SJSA1 (cell line): ENCODE data around the gene ARL16. TPM values are rescaled to one million over a fixed set of nuclear protein-coding genes. Genes with fewer than 3 reads are reported as not detected.
A peak's percentile ranks its signal among the peaks of the same experiment; 100 is the strongest.

Source experiments
- DNase-seq, 2 experiments: peaks; one replicate each; pipeline ENCODE4 v3.0.0-alpha.2; 2015 to 2020; ENCODE audit warnings: low spot score in 2 of 2, low read depth in 1 of 2
- H3K27ac ChIP-seq: fragments of 250-450 bp; sonication (Bioruptor Pico); 2 replicates; pipeline ENCODE4 v1.5.1; 2020; ENCODE audit warnings: mild to moderate bottlenecking, moderate library complexity
- H3K27me3 ChIP-seq: fragments of 250-450 bp; sonication (Bioruptor Pico); replicated peaks from 2 replicates; pipeline ENCODE4 v1.5.1; 2020; ENCODE audit warnings: mild to moderate bottlenecking, moderate library complexity
- H3K36me3 ChIP-seq: fragments of 250-450 bp; sonication (Bioruptor Pico); 2 replicates; pipeline ENCODE4 v1.5.1; 2020; ENCODE audit warnings: mild to moderate bottlenecking
- H3K4me1 ChIP-seq: fragments of 250-450 bp; sonication (Bioruptor Pico); replicated peaks from 2 replicates; pipeline ENCODE4 v1.6.1; 2021; ENCODE audit warnings: mild to moderate bottlenecking
- H3K4me3 ChIP-seq: fragments of 250-450 bp; sonication (Bioruptor Pico); 2 replicates; pipeline ENCODE4 v1.5.1; 2020; ENCODE audit warnings: mild to moderate bottlenecking
- H3K9me3 ChIP-seq: fragments of 250-450 bp; sonication (Bioruptor Pico); replicated peaks from 2 replicates; pipeline ENCODE4 v1.5.1; 2020; ENCODE audit warnings: mild to moderate bottlenecking
- total RNA-seq: library from RNA; depleted of rRNA; stranded (reverse); fragments of >200 nt; shearing (Covaris generic); gene quantifications from 2 replicates; pipeline ENCODE4 v1.2.3, GENCODE V29; 2014

ARL16 gene
- total RNA-seq, 1 experiment from 2014 or later: 41.0 TPM

DNA sequence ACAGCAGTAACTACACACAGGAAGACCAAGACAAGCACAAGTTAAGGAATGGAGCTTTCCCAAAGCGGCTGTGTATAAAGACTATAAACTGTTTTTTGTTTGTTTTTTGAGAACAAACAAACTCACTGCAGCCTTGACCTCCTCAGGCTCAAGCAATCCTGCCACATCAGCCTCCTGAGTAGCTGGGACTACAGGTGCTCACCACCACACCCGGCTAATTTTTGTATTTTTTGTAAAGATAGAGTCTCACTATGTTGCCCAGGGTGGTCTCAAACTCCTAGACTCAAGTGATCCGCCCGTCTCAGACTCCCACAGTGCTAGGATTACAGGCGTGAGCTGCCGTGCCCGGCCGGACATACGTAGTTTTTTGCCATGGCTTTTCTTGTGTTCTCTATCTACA, 23.2 kb downstream of the ARL16 start:
- Histone ChIP-seq H3K36me3 (peaks cover 15% of the 10 kb centered on the region), H3K4me3 (no peak overlapping the region), H3K9me3 (no peaks in the 10 kb centered on the region), H3K4me1 (peaks cover 6% of the 10 kb centered on the region), H3K27ac (no peak overlapping the region), H3K27me3 (no peaks in the 10 kb centered on the region)
- DNase-seq: no peak

GRCh38 chr17:81659038-81659437, 24.6 kb downstream of the ARL16 start:
- DNase-seq: no peak
- H3K36me3 ChIP-seq: peaks cover under 1% of the 10 kb centered on the region; the same call in 1 of the 2 replicates
- H3K4me1 ChIP-seq: no peaks in the 10 kb centered on the region
- no peaks in the 10 kb centered on the region for H3K9me3 ChIP-seq
- H3K4me3 ChIP-seq: no peak overlapping the region
- H3K27ac ChIP-seq: no peak overlapping the region
- H3K27me3 ChIP-seq: no peaks in the 10 kb centered on the region

DNA sequence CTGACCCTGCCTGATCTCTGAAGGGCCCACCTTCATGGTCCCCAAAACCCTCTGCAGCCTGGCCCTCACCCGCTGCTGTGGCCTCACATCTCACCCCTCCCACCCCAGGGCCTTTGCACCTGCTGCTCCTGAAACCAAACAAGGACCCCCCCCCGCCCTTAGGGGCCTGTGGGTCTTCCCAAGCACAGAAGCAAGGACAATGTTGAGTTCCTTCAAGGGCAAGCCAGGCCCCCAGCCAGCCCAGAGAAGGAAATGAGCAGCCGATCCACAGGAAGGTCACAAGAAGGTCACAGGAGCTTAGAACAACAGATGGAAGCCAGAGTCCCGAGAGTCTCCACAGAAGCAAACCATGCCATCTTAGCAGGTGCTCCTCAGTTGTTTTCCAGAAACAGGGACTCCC, 26.8 kb downstream of the ARL16 start:
- DNase-seq: no peak
- no peaks in the 10 kb centered on the region for H3K9me3 ChIP-seq
- no peaks in the 10 kb centered on the region for H3K27me3 ChIP-seq
- no peaks in the 10 kb centered on the region for H3K36me3 ChIP-seq
- no peak overlapping the region for H3K27ac ChIP-seq
- no peaks in the 10 kb centered on the region for H3K4me1 ChIP-seq
- no peak overlapping the region for H3K4me3 ChIP-seq

GRCh38 chr17:81656118-81656743, 27.4 kb downstream of the ARL16 start, which contains the start of gene PDE6G:
Gene PDE6G (minus strand): TSS chr17:81656542. CDS start chr17:81653305, 3,237 bp downstream.
- Histone ChIP-seq H3K4me1 (no peaks in the 10 kb centered on the region), H3K27ac (no peak within 1 kb of the TSS), H3K9me3 (no peaks in the 10 kb centered on the region), H3K4me3 (no peak within 1 kb of the TSS), H3K27me3 (no peaks in the 10 kb centered on the region), H3K36me3 (no peaks in the 10 kb centered on the region)
- no peak for DNase-seq

DNA sequence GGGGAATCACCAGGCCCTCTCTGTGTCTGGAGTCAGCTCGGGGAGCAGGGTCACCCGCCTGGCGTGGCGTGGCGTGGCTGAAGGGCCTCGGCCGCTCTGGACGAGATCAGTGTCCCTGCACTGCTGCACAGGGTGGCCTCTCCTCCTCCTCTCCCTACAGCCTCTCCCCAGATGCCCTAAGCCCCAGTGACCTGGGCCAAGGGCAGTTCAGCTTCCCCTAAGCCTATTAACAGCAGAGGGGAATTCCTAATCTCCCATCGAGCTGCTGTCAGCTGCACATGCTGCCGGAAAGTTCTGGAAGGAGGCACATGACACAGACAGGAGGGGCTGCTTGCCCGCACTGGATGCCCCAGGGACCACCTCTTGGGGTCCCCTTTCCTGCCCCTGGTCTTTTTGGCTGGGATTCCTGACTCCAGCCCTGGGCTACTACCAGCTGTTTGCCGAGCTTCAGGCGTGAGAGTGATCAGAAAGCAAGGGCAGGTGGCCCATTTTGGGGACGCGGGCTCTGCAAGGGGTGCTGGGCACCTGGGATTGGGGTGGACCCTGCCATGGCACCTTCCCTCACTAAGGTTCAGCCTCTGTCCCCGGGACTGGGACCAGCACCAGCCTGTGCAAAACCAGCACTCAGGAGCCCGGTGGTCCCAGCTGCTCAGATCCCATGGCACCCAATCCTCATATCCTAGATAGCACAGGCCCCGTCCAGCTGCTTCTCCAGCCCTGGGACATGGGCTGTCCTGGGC, 28.0 kb downstream of the ARL16 start:
- no peaks in the 10 kb centered on the region for H3K36me3 ChIP-seq
- no peaks in the 10 kb centered on the region for H3K9me3 ChIP-seq
- no peak overlapping the region for H3K27ac ChIP-seq
- H3K4me3 ChIP-seq: no peak overlapping the region
- H3K27me3 ChIP-seq: no peaks in the 10 kb centered on the region
- no peak for DNase-seq
- no peaks in the 10 kb centered on the region for H3K4me1 ChIP-seq

- no peak overlapping the region for H3K27ac ChIP-seq
- H3K4me3 ChIP-seq: no peak overlapping the region
- no peaks in the 10 kb centered on the region for H3K36me3 ChIP-seq
- DNase-seq: no peak
- H3K4me1 ChIP-seq: peaks cover 2% of the 10 kb centered on the region; the same call in 1 of the 2 replicates
- H3K27me3 ChIP-seq: peaks cover 11% of the 10 kb centered on the region
- H3K9me3 ChIP-seq: peaks cover 16% of the 10 kb centered on the region
These were observed 30.5 kb downstream of the ARL16 start for GRCh38 chr17:81652906-81653771.

GRCh38 chr17:81651692-81652091, 31.9 kb downstream of the ARL16 start:
- peaks cover 26% of the 10 kb centered on the region for H3K27me3 ChIP-seq
- peak; percentile 36 to 74 for DNase-seq
- H3K27ac ChIP-seq: no peak overlapping the region
- H3K4me1 ChIP-seq: peaks cover 7% of the 10 kb centered on the region; the same call in 1 of the 2 replicates
- no peak overlapping the region for H3K4me3 ChIP-seq
- H3K9me3 ChIP-seq: peaks cover 21% of the 10 kb centered on the region
- no peaks in the 10 kb centered on the region for H3K36me3 ChIP-seq

DNA sequence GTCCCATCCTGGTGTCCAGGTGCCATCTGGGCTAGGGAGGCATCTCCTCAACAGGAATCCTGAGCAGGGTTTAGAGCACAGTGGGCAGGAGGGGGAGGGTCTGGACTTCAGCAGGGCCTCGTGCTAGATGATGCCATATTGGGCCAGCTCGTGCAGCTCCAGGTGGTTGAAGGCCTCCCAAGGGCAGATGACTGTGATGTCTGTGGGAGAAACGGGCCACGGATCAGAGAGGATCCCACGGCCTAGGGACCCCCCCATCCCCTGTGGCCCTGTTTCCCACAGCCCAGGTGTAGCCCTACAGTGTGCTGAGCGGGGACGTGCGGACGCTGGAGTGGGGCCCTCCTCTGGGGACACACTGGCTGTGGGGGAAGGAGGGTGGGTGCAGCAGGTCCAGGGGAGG, 32.6 kb downstream of the ARL16 start:
- no peak overlapping the region for H3K4me3 ChIP-seq
- no peak for DNase-seq
- H3K27ac ChIP-seq: no peak overlapping the region
- H3K36me3 ChIP-seq: no peaks in the 10 kb centered on the region
- peaks cover 27% of the 10 kb centered on the region for H3K27me3 ChIP-seq
- peaks cover 7% of the 10 kb centered on the region; the same call in 1 of the 2 replicates for H3K4me1 ChIP-seq
- H3K9me3 ChIP-seq: peaks cover 21% of the 10 kb centered on the region

DNA sequence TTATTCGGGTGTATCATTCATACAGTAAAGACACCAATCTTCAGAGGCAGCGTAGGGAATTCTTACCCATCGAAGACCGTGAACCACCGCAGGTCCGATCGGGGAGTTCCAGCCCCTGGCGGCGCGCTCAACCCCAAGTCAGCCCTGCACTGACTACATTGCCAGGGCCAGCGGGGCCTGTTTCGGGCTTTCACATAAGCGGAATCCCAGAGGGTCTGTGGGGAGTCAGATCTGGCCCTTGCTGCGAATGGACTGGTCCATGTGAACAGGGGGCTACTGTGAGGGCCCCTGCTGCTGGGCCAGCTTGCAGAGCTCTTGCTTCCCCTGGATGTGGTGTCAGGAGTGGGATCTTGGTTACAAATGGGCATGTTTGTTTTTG, 34.9 kb downstream of the ARL16 start:
- Histone ChIP-seq H3K9me3 (peaks cover 21% of the 10 kb centered on the region), H3K4me1 (peaks cover 7% of the 10 kb centered on the region; the same call in 1 of the 2 replicates), H3K27me3 (peaks cover 32% of the 10 kb centered on the region), H3K4me3 (no peak overlapping the region), H3K36me3 (no peaks in the 10 kb centered on the region), H3K27ac (no peak overlapping the region)
- no peak for DNase-seq

DNA sequence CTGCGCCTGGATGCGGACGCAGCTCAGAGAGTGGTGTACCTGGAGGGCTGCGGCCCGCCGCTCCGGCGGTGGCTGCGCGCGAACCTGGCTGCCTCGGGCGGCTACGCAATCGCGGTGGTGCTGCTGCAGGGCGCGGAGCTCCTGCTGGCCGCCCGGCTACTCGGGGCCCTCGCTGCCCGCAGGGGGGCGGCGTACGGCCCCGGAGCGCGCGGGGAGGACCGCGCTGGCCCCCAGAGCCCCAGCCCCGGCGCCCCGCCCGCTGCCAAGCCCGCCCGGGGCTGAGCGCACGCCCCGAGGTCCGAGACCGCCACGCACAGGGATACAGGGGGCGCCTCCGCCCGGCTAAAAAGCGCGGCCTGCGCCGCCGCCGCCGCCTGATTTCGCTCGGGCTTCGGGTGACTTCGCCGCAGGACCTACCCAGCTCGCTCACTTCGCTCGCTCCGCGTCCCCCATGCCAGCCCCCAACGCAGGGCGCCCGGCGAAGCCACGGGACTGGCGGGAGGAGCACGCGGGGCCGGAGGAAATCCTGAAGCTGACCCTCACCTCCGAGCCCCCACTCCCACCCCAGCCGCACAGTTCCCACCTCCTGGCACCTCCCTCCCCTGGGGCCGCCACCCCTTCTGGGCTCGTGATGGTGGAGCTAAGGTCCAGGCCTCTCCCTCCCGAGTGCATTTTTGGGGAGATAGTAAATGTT, 35.4 kb downstream of the ARL16 start:
- Histone ChIP-seq H3K27ac (no peak overlapping the region), H3K27me3 (peaks cover 32% of the 10 kb centered on the region), H3K4me3 (no peak overlapping the region), H3K4me1 (peaks cover 7% of the 10 kb centered on the region; the same call in 1 of the 2 replicates), H3K36me3 (no peaks in the 10 kb centered on the region), H3K9me3 (peaks cover 21% of the 10 kb centered on the region)
- DNase-seq: no peak

- peaks cover 21% of the 10 kb centered on the region for H3K9me3 ChIP-seq
- DNase-seq: no peak
- H3K27ac ChIP-seq: no peak overlapping the region
- H3K4me3 ChIP-seq: no peak overlapping the region
- H3K27me3 ChIP-seq: peaks cover 32% of the 10 kb centered on the region
- no peaks in the 10 kb centered on the region for H3K36me3 ChIP-seq
- peaks cover 7% of the 10 kb centered on the region for H3K4me1 ChIP-seq
These were observed 36.0 kb downstream of the ARL16 start for GRCh38 chr17:81647640-81648012.

DNA sequence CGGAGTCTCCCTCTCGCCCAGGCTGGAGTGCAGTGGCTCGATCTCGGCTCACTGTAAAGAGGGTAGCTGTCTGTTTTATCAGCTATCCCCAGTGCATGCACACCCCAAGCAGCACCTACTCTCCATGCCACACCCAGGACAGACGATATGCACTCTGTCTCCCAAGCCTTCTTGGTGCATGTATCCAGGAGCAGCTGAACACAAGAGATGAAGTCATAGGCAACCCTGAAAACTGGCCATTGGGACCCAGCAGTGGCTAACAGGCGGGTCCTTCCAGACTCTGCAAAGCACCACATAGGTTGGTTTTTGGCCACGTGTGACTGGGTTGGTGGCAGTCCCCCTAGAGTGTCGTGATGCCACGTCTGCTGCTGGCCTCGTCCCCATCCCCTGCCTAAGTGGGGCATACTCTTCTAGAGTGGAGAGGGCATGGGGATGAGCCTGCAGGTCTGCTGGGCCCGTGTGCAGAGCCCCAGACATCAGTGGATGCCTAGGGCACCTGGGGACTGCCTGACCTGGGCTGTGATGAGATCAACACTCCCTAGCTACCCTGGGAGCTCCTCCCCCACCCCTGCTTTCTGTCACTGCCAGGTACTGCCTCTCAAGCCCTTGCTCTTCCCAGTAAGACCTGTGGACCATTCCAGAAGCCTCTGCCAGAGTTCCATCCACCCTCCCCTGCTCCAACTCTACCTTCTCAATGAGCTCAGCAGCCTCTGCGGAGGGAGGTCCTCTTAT, 36.6 kb downstream of the ARL16 start:
- Histone ChIP-seq H3K36me3 (no peaks in the 10 kb centered on the region), H3K9me3 (peaks cover 21% of the 10 kb centered on the region), H3K27me3 (peaks cover 32% of the 10 kb centered on the region), H3K4me3 (no peak overlapping the region), H3K4me1 (peaks cover 13% of the 10 kb centered on the region), H3K27ac (no peak overlapping the region)
- DNase-seq: no peak
